SK-N-SH treated with all-trans-retinoic acid at 6 μM for 48 hours (cell line): ENCODE data around the gene FER1L5.

Experiments
- ARNTL ChIP-seq: fragments of 450-650 bp; formaldehyde crosslinking; IDR thresholded peaks from 2 replicates; pipeline ENCODE4 v1.5.0; 2020; ENCODE audit warnings: low read depth, mild to moderate bottlenecking, moderate library complexity, borderline replicate concordance
- CSDC2 ChIP-seq: fragments of 250-450 bp; sonication (Bioruptor Pico); IDR thresholded peaks from 2 replicates; pipeline ENCODE4 v1.5.0; 2020; ENCODE audit warnings: mild to moderate bottlenecking, moderate library complexity
- ESRRG ChIP-seq: fragments of 250-450 bp; sonication (Bioruptor Pico); IDR thresholded peaks from 2 replicates; pipeline ENCODE4 v1.6.1; 2021; ENCODE audit warnings: mild to moderate bottlenecking
- OSR1 ChIP-seq: fragments of 250-450 bp; sonication (Bioruptor Pico); IDR thresholded peaks from 2 replicates; pipeline ENCODE4 v1.8.0; 2022; ENCODE audit warnings: moderate library complexity, mild to moderate bottlenecking, inconsistent platforms
- PATZ1 ChIP-seq: fragments of 250-450 bp; sonication (Bioruptor Pico); IDR thresholded peaks from 2 replicates; pipeline ENCODE4 v1.8.0; 2020; ENCODE audit warnings: mild to moderate bottlenecking, moderate library complexity, borderline replicate concordance
- RARB ChIP-seq: fragments of 250-450 bp; sonication (Bioruptor Pico); IDR thresholded peaks from 2 replicates; pipeline ENCODE4 v1.8.0; 2021; ENCODE audit warnings: mild to moderate bottlenecking, moderate library complexity
- TCF4 ChIP-seq: fragments of 250-450 bp; sonication (Bioruptor Pico); IDR thresholded peaks from 2 replicates; pipeline ENCODE4 v1.8.0; 2021; ENCODE audit warnings: mild to moderate bottlenecking, moderate library complexity, borderline replicate concordance
- TSHZ2 ChIP-seq: fragments of 250-450 bp; sonication (Bioruptor Pico); IDR thresholded peaks from 2 replicates; pipeline ENCODE4 v1.5.0; 2020; ENCODE audit warnings: mild to moderate bottlenecking, moderate library complexity
- ZFP3 ChIP-seq: fragments of 250-450 bp; sonication (Bioruptor Pico); IDR thresholded peaks from 2 replicates; pipeline ENCODE4 v1.5.0; 2020; ENCODE audit warnings: mild to moderate bottlenecking, moderate library complexity
- ZFP30 ChIP-seq: fragments of 450-650 bp; formaldehyde crosslinking; IDR thresholded peaks from 2 replicates; pipeline ENCODE4 v1.5.0; 2022; ENCODE audit warnings: mild to moderate bottlenecking, moderate library complexity
- ZNF565 ChIP-seq: fragments of 450-650 bp; formaldehyde crosslinking; conservative IDR thresholded peaks from 2 replicates; pipeline ENCODE4 v1.5.0; 2020; ENCODE audit warnings: low read depth, mild to moderate bottlenecking, moderate library complexity
- ZNF8 ChIP-seq: fragments of 450-650 bp; formaldehyde crosslinking; IDR thresholded peaks from 2 replicates; pipeline ENCODE4 v1.5.0; 2020; ENCODE audit warnings: mild to moderate bottlenecking, moderate library complexity

DNA sequence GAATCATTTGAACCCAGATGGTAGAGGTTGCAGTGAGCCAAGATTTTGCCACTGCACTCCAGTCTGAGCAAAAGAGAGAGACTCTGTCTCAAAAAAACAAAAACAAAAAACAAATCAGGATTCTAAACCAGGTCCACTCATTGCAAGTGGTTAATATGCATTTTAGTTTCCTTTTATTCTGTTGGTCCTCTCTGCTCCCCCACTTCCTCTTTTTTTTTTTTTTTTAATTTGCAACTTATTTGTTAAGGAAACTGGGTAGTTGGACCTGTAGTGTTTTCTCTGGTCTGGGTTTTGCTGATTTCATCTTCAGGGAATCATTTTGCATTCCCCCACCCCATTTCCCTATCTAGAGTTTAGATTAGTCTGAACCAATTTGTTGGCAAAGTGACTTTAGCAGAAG, 14.0 kb downstream of the FER1L5 start:
- TF ChIP-seq ZFP3 (CRISPR knock-in tag) = no peak
- TF ChIP-seq ZNF565 (CRISPR knock-in tag) = no peak
- no peak for TF ChIP-seq PATZ1 (CRISPR knock-in tag)
- no peak for TF ChIP-seq TCF4
- TF ChIP-seq ARNTL (CRISPR knock-in tag) = no peak
- TF ChIP-seq RARB (CRISPR knock-in tag) = no peak
- no peak for TF ChIP-seq ZFP30 (CRISPR knock-in tag)
- no peak for TF ChIP-seq OSR1
- TF ChIP-seq CSDC2 (CRISPR knock-in tag) = no peak
- no peak for TF ChIP-seq ZNF8
- TF ChIP-seq TSHZ2 = no peak
- no peak for TF ChIP-seq ESRRG (CRISPR knock-in tag)
